IMR-90 (cell line): ENCODE measurements around the gene BTN2A1. TPM values are rescaled to one million over a fixed set of nuclear protein-coding genes. Genes with fewer than 3 reads are reported as not detected.
A peak's percentile ranks its signal among the peaks of the same experiment; 100 is the strongest.

ENCODE experiments used
- ATAC-seq: fragments of 200-7000 bp; cut with Tn5 transposase; 2 replicates; pipeline ENCODE4 v1.9.1; 2020; ENCODE audit warnings: low read depth, mild to moderate bottlenecking, moderate library complexity
- BruUV-seq: library from RNA; stranded (reverse); fragments of 400-500 nt; replicated peaks from 2 replicates; lab custom pipeline; 2021; lab: Mats Ljungman, UMichigan
- CTCF ChIA-PET: fragments of 300-600 bp; formaldehyde crosslinking; extraction: SDS; loops from one replicate; lab custom pipeline; 2021; ENCODE audit warnings: antibody characterized with exemption; lab: Yijun Ruan, JAX
- POLR2A ChIA-PET: fragments of 300-600 bp; sonication (Branson Sonifier 250); formaldehyde crosslinking; loops from one replicate; lab custom pipeline; 2022; ENCODE audit warnings: antibody characterized with exemption; ENCODE audit not compliant: unreplicated experiment; lab: Charles Lee
- DNase-seq: peaks from one replicate; pipeline ENCODE4 v3.0.0; 2013
- H2AFZ ChIP-seq: replicated peaks from 2 replicates; pipeline ENCODE3; 2013; ENCODE audit warnings: low read length, mild to moderate bottlenecking; ENCODE audit not compliant: poor library complexity
- H2AK5ac ChIP-seq: 2 replicates; pipeline ENCODE4 v1.6.1; 2013; ENCODE audit warnings: low read depth, low read length, inconsistent platforms
- H2AK9ac ChIP-seq: replicated peaks from 2 replicates; pipeline ENCODE3; 2013; ENCODE audit warnings: mild to moderate bottlenecking, low read depth, low read length, moderate library complexity; ENCODE audit not compliant: poor library complexity
- H2BK120ac ChIP-seq: 2 replicates; pipeline ENCODE4 v1.6.1; 2013; ENCODE audit warnings: low read depth, low read length, inconsistent platforms
- H2BK15ac ChIP-seq: 3 replicates; pipeline ENCODE4 v1.6.1; 2013; ENCODE audit warnings: low read depth, low read length, inconsistent platforms
- H2BK20ac ChIP-seq: 2 replicates; pipeline ENCODE4 v1.6.1; 2013; ENCODE audit warnings: low read depth, mild to moderate bottlenecking, inconsistent platforms, low read length, moderate library complexity
- H2BK5ac ChIP-seq: 2 replicates; pipeline ENCODE4 v1.6.1; 2013; ENCODE audit warnings: mild to moderate bottlenecking, low read depth, low read length, inconsistent platforms; ENCODE audit not compliant: poor library complexity, severe bottlenecking
- H3K14ac ChIP-seq: replicated peaks from 2 replicates; pipeline ENCODE4 v1.6.1; 2013; ENCODE audit warnings: low read depth, low read length, inconsistent platforms
- H3K18ac ChIP-seq: 2 replicates; pipeline ENCODE4 v1.6.1; 2013; ENCODE audit warnings: low read depth, low read length, control low read depth
- H3K23ac ChIP-seq: 2 replicates; pipeline ENCODE4 v1.6.1; 2013; ENCODE audit warnings: low read depth, low read length, inconsistent platforms
- H3K27ac ChIP-seq: 2 replicates; pipeline ENCODE4 v1.5.1; 2013; ENCODE audit warnings: mild to moderate bottlenecking, control low read depth, low read length; ENCODE audit not compliant: insufficient read depth
- H3K27me3 ChIP-seq: 2 replicates; pipeline ENCODE4 v1.6.1; 2013; ENCODE audit warnings: low read length; ENCODE audit not compliant: control insufficient read depth, insufficient read depth
- H3K36me3 ChIP-seq: 2 replicates; pipeline ENCODE4 v1.6.1; 2013; ENCODE audit warnings: low read length, mixed read lengths; ENCODE audit not compliant: control insufficient read depth, insufficient read depth
- H3K4ac ChIP-seq: 2 replicates; pipeline ENCODE4 v1.6.1; 2013; ENCODE audit warnings: low read depth, low read length, inconsistent platforms
- H3K4me1 ChIP-seq: 2 replicates; pipeline ENCODE4 v1.6.1; 2013; ENCODE audit warnings: low read length, mixed read lengths; ENCODE audit not compliant: control insufficient read depth, insufficient read depth
- H3K4me2 ChIP-seq: 2 replicates; pipeline ENCODE4 v1.6.1; 2013; ENCODE audit warnings: low read depth, mild to moderate bottlenecking, control low read depth, low read length, moderate library complexity
- H3K4me3 ChIP-seq: 2 replicates; pipeline ENCODE4 v1.5.1; 2013; ENCODE audit warnings: low read depth, mild to moderate bottlenecking, control low read depth, low read length, moderate library complexity; ENCODE audit not compliant: insufficient read depth
- H3K56ac ChIP-seq: 2 replicates; pipeline ENCODE4 v1.6.1; 2013; ENCODE audit warnings: low read length, inconsistent platforms; ENCODE audit not compliant: insufficient read depth; ENCODE audit errors: extremely low read depth
- H3K79me1 ChIP-seq, 2 experiments: 2 replicates each; pipeline ENCODE4 v1.6.1; 2013; ENCODE audit warnings: low read length in 2 of 2, inconsistent platforms in 1 of 2, low read depth in 1 of 2
- H3K9ac ChIP-seq: 2 replicates; pipeline ENCODE4 v1.6.1; 2013; ENCODE audit warnings: low read depth, low read length, control low read depth
- H3K9me1 ChIP-seq: 2 replicates; pipeline ENCODE4 v1.6.1; 2013; ENCODE audit warnings: low read length, inconsistent platforms; ENCODE audit not compliant: insufficient read depth
- H3K9me3 ChIP-seq: 2 replicates; pipeline ENCODE4 v1.6.1; 2013; ENCODE audit warnings: low read length; ENCODE audit not compliant: control insufficient read depth, insufficient read depth
- H4K20me1 ChIP-seq: 2 replicates; pipeline ENCODE4 v1.6.1; 2013; ENCODE audit warnings: low read length, inconsistent platforms; ENCODE audit not compliant: insufficient read depth
- H4K5ac ChIP-seq: 2 replicates; pipeline ENCODE4 v1.6.1; 2013; ENCODE audit warnings: mild to moderate bottlenecking, low read depth, low read length, control low read depth
- H4K8ac ChIP-seq, 2 experiments: 2 replicates each; pipeline ENCODE4 v1.6.1; 2013; ENCODE audit warnings: low read depth in 2 of 2, low read length in 2 of 2, control low read depth in 1 of 2, inconsistent platforms in 1 of 2
- H4K91ac ChIP-seq: 2 replicates; pipeline ENCODE4 v1.6.1; 2013; ENCODE audit warnings: low read depth, low read length, inconsistent platforms; ENCODE audit not compliant: insufficient read depth
- BHLHE40 ChIP-seq: fragments of 150-350 bp; IDR thresholded peaks from 2 replicates; pipeline ENCODE4 v1.6.1; 2016; ENCODE audit warnings: mild to moderate bottlenecking, low read depth, low read length
- CEBPB ChIP-seq: IDR thresholded peaks from 2 replicates; pipeline ENCODE4 v1.6.1; 2012; ENCODE audit warnings: low read depth, low read length, improper control_type of control experiment
- CHD1 ChIP-seq: IDR thresholded peaks from 2 replicates; pipeline ENCODE4 v1.6.1; 2012; ENCODE audit warnings: low read depth, low read length, improper control_type of control experiment
- CTCF ChIP-seq: conservative IDR thresholded peaks from 2 replicates; pipeline ENCODE4 v1.5.1; 2012; ENCODE audit warnings: mild to moderate bottlenecking, low read depth, low read length, improper control_type of control experiment
- ELK1 ChIP-seq: fragments of 150-350 bp; IDR thresholded peaks from 2 replicates; pipeline ENCODE4 v1.6.1; 2016; ENCODE audit warnings: low read depth, mild to moderate bottlenecking, low read length, moderate library complexity, borderline replicate concordance
- FOS ChIP-seq: fragments of 150-350 bp; IDR thresholded peaks from 2 replicates; pipeline ENCODE4 v1.6.1; 2016; ENCODE audit warnings: low read depth, low read length
- MAFK ChIP-seq: IDR thresholded peaks from 2 replicates; pipeline ENCODE4 v1.6.1; 2012; ENCODE audit warnings: low read depth, low read length, improper control_type of control experiment
- MXI1 ChIP-seq: IDR thresholded peaks from 2 replicates; pipeline ENCODE4 v1.6.1; 2012; ENCODE audit warnings: low read depth, mild to moderate bottlenecking, low read length, moderate library complexity, borderline replicate concordance
- NFE2L2 ChIP-seq: fragments of 150-350 bp; IDR thresholded peaks from 2 replicates; pipeline ENCODE4 v1.6.1; 2016; ENCODE audit warnings: low read depth, mild to moderate bottlenecking, low read length
- POLR2A ChIP-seq: IDR thresholded peaks from 2 replicates; pipeline ENCODE4 v1.6.1; 2012; ENCODE audit warnings: mild to moderate bottlenecking, low read depth, low read length
- RAD21 ChIP-seq: IDR thresholded peaks from 2 replicates; pipeline ENCODE4 v1.6.1; 2012; ENCODE audit warnings: low read length, improper control_type of control experiment
- RCOR1 ChIP-seq: IDR thresholded peaks from 2 replicates; pipeline ENCODE4 v1.6.1; 2012; ENCODE audit warnings: mild to moderate bottlenecking, low read length, improper control_type of control experiment; ENCODE audit not compliant: insufficient replicate concordance
- RFX5 ChIP-seq: IDR thresholded peaks from 2 replicates; pipeline ENCODE4 v1.8.0; 2012; ENCODE audit warnings: low read depth, mild to moderate bottlenecking, low read length, moderate library complexity
- SMC3 ChIP-seq: fragments of 150-350 bp; IDR thresholded peaks from 2 replicates; pipeline ENCODE4 v1.6.1; 2016; ENCODE audit warnings: low read depth, mild to moderate bottlenecking, antibody characterized with exemption, low read length, moderate library complexity
- USF2 ChIP-seq: fragments of 150-350 bp; IDR thresholded peaks from 2 replicates; pipeline ENCODE4 v1.6.1; 2017; ENCODE audit warnings: mild to moderate bottlenecking, antibody characterized with exemption, low read length, low read depth
- WGBS, 2 experiments: methylation state at CpG; one replicate each; pipeline versions ENCODE4 v1.1.5 to v1.1.7; 2013; ENCODE audit warnings: missing lambda C conversion rate in 2 of 2; ENCODE audit not compliant: insufficient read length in 1 of 2; ENCODE audit errors: extremely low coverage in 2 of 2; 5-methylcytosine and 5-hydroxymethylcytosine counted together
- dilution Hi-C: fragments of 300-500 bp; cut with HindIII; formaldehyde crosslinking; loops from one replicate; pipeline ENCODE4 v1.14.3; 2018; ENCODE audit warnings: low sequenced_read_pairs; ENCODE audit not compliant: unreplicated experiment
- in situ Hi-C: fragments of 300-500 bp; cut with MboI; formaldehyde crosslinking; loops from 3 replicates; pipeline ENCODE4 v1.14.3; 2019; ENCODE audit warnings: low sequenced_read_pairs, inconsistent platforms, mixed read lengths
- intact Hi-C: fragments of 100-400 bp; cut with micrococcal nuclease; formaldehyde crosslinking; loops from 2 replicates; pipeline ENCODE4 v1.10.0; 2022
- polyA plus RNA-seq, 3 experiments: library from polyadenylated mRNA; depleted of rRNA; stranded (reverse); fragments of >200 nt; gene quantifications; 2 replicates each; pipeline ENCODE4 v1.2.3, GENCODE V29; 2012; ENCODE audit warnings: low replicate concordance in 1 of 3
- total RNA-seq: library from RNA; depleted of rRNA; stranded (reverse); fragments of >200 nt; gene quantifications from 2 replicates; pipeline ENCODE4 v1.2.3, GENCODE V29; 2012

BTN2A1 gene
- total and polyA plus RNA-seq, 2 of the 4 experiments (the other 2 are of a cell fraction) = 13.6 to 40.2 TPM

GRCh38 chr6:26420688-26421171 lies 37.0 kb upstream of the BTN2A1 start:
- CTCF ChIA-PET = interaction anchor here (1.0 to 1.4 kb wide), 2 partner anchors 78 to 79 kb away, joined by 3 read pairs; no protein-coding TSS in a partner anchor
- Histone ChIP-seq H3K4ac (peak overlapping the region; percentile 93), H3K4me1 (peaks cover 5% of the 10 kb centered on the region), H4K8ac (peak overlapping the region; percentile 84 to 93), H3K9me3 (no peaks in the 10 kb centered on the region), H3K4me3 (peak overlapping the region; percentile 34), H3K23ac (peak overlapping the region; percentile 80; the same call in 1 of the 2 replicates), H3K18ac (peak overlapping the region; percentile 69; the same call in 1 of the 2 replicates), H2BK15ac (peak overlapping the region; percentile 76; the same call in 1 of the 3 replicates), H3K56ac (peak overlapping the region; percentile 51; the same call in 1 of the 2 replicates), H3K36me3 (peaks cover 8% of the 10 kb centered on the region), H2BK120ac (peak overlapping the region; percentile 88), H4K20me1 (no peaks in the 10 kb centered on the region), H2BK20ac (peak overlapping the region; percentile 50; the same call in 1 of the 2 replicates), H2AK9ac (no peak overlapping the region), H3K9ac (peak overlapping the region; percentile 92), H4K91ac (peak overlapping the region; percentile 84), H2AFZ (peak overlapping the region; percentile 84), H2AK5ac (0 out of 2 replicates have a peak overlapping the region, but pooled peaks have one; percentile 5), H3K4me2 (peak overlapping the region; percentile 90), H3K27me3 (no peaks in the 10 kb centered on the region), H3K9me1 (peaks cover 18% of the 10 kb centered on the region), H2BK5ac (peak overlapping the region; percentile 81), H3K79me1 (peaks cover 18 to 42% of the 10 kb centered on the region in 2 experiments; a peak in 3 of 4 replicates), H3K27ac (peak overlapping the region; percentile 80), H3K14ac (peak overlapping the region; percentile 93), H4K5ac (peak overlapping the region; percentile 90)
- ATAC-seq (peak; percentile 27), DNase-seq (peak; percentile 42)
- no TSS peak for BruUV-seq
- in situ Hi-C loops = no loop called here
- dilution Hi-C loops = no loop called here
- POLR2A ChIA-PET = interaction anchor here (0.6 to 0.7 kb wide), 2 partner anchors 10 to 170 kb away, joined by 3 to 5 read pairs; no protein-coding TSS in a partner anchor
- intact Hi-C loops = loop anchor here (5.0 kb wide), 2 partner anchors 78 to 102 kb away; no protein-coding TSS in a partner anchor
- no CpG with 5 or more reads among the region's 4 CpGs for WGBS, 2 experiments
- no peak for TF ChIP-seq RCOR1
- TF ChIP-seq FOS = no peak
- no peak for TF ChIP-seq NFE2L2
- TF ChIP-seq USF2 = no peak
- no peak for TF ChIP-seq CHD1
- no peak for TF ChIP-seq MAFK
- TF ChIP-seq POLR2A = no peak
- TF ChIP-seq SMC3 = peak; percentile 46
- no peak for TF ChIP-seq CEBPB
- peak; percentile 39 for TF ChIP-seq RAD21
- TF ChIP-seq BHLHE40 = no peak
- TF ChIP-seq MXI1 = no peak
- TF ChIP-seq RFX5 = no peak
- no peak for TF ChIP-seq ELK1
- peak; percentile 39 for TF ChIP-seq CTCF
